Left hindlimb (tissue), 1 donor: ENCODE measurements around the gene CREBBP.
"Not testable (repeated sequence)": the region's sequence is repeated elsewhere in the genome, so short reads cannot be mapped to it uniquely, and the experiment has no call there.

Experiments used
- DNase-seq: peaks from one replicate; pipeline ENCODE4 v3.0.0-alpha.2; 2018

Gene CREBBP

GRCh38 chr16:3880623-3881498 is at the start of gene CREBBP:
CREBBP (minus strand) TSS chr16:3880713; CDS start chr16:3879916, 797 bp downstream.
- DNase-seq = peak; percentile 93

- DNase-seq = not testable (repeated sequence)
Measured at GRCh38 chr16:3927147-3927546, 46.6 kb upstream of the CREBBP start.

GRCh38 chr16:3924763-3925162 is 44.2 kb upstream of the CREBBP start:
- DNase-seq = no peak

- DNase-seq = no peak
Measured at GRCh38 chr16:3922241-3922640, 41.7 kb upstream of the CREBBP start.

- no peak for DNase-seq
Measured at GRCh38 chr16:3920206-3920605, 39.7 kb upstream of the CREBBP start.

- DNase-seq = no peak
Measured at GRCh38 chr16:3919413-3919812, 38.9 kb upstream of the CREBBP start.

- DNase-seq = no peak
Measured at GRCh38 chr16:3915426-3916260, 35.1 kb upstream of the CREBBP start.

- no peak for DNase-seq
Measured at GRCh38 chr16:3912897-3913296, 32.4 kb upstream of the CREBBP start.

- no peak for DNase-seq
Measured at GRCh38 chr16:3912373-3912772, 31.9 kb upstream of the CREBBP start.

GRCh38 chr16:3911741-3912140 is 31.2 kb upstream of the CREBBP start:
- not testable (repeated sequence) for DNase-seq

- DNase-seq = no peak
Measured at GRCh38 chr16:3909791-3910583, 29.5 kb upstream of the CREBBP start.

- DNase-seq = no peak
Measured at GRCh38 chr16:3908951-3909437, 28.5 kb upstream of the CREBBP start.

- DNase-seq = no peak
Measured at GRCh38 chr16:3907586-3907985, 27.1 kb upstream of the CREBBP start.

GRCh38 chr16:3906363-3906762 is 25.9 kb upstream of the CREBBP start:
- DNase-seq = no peak

GRCh38 chr16:3904875-3905274 is 24.4 kb upstream of the CREBBP start:
- DNase-seq = no peak

GRCh38 chr16:3890091-3890490 is 9.6 kb upstream of the CREBBP start:
- no peak for DNase-seq

- DNase-seq = no peak
Measured at GRCh38 chr16:3889059-3889458, 8.5 kb upstream of the CREBBP start.

- DNase-seq = not testable (repeated sequence)
Measured at GRCh38 chr16:3885999-3886398, 5.5 kb upstream of the CREBBP start.

- DNase-seq = no peak
Measured at GRCh38 chr16:3884398-3884797, 3.9 kb upstream of the CREBBP start.

GRCh38 chr16:3882531-3882930 is 2.0 kb upstream of the CREBBP start:
- DNase-seq = no peak

GRCh38 chr16:3881499-3881990 is 1.0 kb upstream of the CREBBP start:
- no peak for DNase-seq

GRCh38 chr16:3879887-3880564 is 487 bp downstream of the CREBBP start:
- peak; percentile 81 for DNase-seq
